GM04504 (cell line): ENCODE data around the gene GRN.
A peak's percentile ranks its signal among the peaks of the same experiment; 100 is the strongest.

Experiments
- DNase-seq: peaks from one replicate; pipeline ENCODE4 v3.0.0-alpha.2; 2012; ENCODE audit warnings: low read depth

GRN gene

DNA sequence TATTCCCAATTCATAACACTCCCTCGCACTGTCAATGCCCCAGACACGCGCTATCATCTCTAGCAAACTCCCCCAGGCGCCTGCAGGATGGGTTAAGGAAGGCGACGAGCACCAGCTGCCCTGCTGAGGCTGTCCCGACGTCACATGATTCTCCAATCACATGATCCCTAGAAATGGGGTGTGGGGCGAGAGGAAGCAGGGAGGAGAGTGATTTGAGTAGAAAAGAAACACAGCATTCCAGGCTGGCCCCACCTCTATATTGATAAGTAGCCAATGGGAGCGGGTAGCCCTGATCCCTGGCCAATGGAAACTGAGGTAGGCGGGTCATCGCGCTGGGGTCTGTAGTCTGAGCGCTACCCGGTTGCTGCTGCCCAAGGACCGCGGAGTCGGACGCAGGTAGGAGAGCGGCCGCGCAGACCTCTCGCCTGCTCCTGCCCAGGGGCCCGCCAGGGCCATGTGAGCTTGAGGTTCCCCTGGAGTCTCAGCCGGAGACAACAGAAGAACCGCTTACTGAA lies at the start of gene GRN:
TSS of gene GRN (plus strand) at position 364 of the 515 bp plus-strand sequence. CDS start 3,863 bp downstream, outside the sequence.
- DNase-seq: peak; percentile 98

DNA sequence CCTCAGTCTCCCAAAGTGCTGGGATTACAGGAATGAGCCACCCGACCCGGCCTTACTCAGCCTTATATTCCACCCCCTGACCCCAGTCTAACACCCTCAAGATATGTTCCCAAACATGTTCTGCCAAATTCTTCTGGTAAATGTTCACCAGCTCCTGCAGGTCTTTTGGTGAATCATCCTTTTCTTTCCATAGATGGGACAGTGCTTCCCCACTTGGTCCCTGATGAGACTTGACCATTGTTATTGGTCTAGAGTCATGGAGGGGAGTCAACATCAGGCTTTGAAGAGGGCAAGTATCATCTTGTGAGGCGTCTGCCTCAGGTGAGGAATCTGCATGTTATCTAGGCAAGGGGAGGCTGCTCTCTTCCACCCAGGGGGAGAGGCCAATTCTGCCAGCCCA lies 47.1 kb upstream of the GRN start:
- no peak for DNase-seq

DNA sequence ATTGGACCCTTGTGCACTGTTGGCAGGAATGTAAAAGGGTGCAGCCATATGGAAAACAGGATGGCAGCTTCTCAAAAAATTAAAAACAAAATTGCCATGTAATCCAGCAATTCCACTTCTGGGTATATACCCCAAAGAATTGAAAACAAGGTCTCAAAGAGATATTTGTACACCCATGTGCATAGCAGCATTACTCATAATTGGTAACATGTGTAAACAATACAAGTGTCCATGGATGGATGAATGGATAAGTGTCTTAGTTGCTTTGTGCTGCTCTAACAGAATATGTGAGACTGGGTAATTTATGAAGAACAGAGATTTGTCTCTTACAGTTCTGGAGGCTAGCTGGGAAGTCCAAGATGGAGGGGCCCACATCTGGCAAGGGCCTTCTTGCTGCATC lies 40.5 kb upstream of the GRN start:
- DNase-seq: no peak

DNA sequence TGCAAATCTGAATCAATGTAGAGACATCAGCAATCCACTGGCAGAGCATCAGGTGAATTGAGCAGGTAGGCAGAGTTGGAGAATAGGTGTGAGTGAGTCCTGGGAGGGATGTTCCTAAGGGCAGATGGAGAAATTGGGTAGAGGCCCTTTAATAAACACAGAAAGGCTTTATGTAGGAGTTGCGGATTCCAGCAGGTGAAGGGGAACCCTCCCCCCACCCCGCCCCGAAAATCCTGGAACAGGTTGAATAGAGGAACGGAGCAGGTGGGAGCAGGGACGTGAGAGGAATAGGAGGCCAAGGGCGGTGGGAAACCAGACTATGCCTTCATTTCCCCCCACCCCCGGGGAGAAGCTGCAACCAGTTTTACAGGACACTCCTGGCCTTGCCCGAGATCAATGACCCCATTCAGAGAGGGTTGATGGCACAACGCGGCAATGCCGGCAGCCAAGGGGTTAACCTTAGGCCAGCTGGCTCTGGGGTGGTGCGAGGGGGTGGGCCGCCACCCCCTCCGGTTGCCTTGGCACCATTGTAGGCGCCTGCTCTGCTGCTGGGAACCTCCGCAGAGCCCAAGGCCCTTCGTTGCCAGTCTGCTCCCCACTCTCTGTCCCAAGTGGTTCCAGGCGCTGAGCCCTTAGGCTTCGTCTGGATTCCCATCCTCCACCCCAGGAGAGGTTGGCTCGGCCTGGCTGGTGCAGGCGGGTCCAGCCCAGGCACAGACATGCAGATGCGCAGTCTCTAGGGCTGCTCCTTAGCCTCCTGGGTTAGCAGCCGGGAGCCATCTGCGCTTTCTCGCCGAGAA lies 37.5 kb upstream of the GRN start:
- DNase-seq: no peak

DNA sequence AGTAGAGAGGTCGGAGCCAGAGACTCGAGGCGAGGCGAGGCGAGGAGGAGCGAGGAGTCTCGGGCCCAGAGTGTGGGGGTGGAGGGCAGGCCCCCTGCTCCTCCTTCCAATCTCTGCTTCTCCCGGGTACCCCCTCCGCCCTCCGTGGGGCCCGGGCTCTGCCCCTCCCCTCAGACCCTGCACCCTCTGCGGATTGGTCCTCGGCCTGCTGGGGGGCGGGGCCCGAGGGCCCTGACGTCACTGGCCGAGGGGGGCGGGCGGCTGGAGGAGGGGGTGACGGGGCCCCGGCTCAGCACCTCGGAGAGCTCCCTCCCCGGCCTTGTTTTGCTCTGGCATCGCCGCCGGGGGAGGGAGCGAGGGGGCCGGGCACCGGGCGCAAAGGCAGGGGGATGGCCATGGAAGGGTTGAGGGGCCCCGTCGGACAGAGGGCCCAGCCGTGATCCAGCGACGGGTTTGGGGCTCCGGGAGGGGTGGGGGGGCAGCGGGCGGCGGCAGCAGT lies 36.7 kb upstream of the GRN start, which contains the start of gene RUNDC3A:
TSS of gene RUNDC3A (plus strand) at position 282 of the 499 bp plus-strand sequence. CDS start 232 bp downstream, outside the sequence.
- no peak for DNase-seq

DNA sequence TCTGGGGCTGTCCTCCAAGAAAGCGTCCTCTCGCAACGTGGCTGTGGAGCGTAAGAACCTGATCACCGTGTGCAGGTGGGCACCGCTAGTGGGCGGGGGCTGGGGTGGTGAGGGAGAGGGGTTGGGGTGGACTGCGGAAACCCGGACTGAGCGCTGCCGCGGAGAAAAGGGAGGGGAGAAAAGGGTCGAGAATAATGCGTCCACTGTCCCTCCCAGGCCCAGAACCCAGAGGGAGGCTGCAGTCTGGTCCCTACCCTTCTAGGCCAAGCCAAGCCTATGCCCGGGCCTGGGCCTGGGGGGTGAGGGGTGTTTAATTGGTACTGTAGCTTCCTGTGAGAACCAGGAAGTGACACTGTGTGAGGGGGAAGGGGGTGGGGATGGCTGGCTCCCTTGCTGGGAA lies 36.2 kb upstream of the GRN start:
- DNase-seq: no peak

DNA sequence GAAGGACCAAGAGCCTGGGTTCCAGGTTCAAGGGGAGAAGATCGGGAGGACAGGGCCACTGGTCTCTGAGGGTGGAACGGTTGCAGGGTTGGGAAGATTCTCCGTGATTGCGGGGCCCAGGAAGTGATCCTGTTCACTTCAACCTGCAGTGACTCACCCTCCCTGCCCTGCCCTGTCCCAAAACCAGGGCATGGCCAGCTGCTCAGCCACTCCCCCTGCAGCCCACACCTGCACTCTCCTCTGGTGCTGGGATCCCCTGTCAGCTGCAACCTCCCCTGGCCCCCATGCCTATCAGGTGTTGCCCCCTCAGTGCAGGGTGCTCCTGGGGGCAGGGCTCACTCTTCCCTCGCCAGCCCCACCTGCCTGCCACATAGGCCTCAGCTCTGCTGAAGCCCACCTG lies 35.6 kb upstream of the GRN start:
- no peak for DNase-seq

DNA sequence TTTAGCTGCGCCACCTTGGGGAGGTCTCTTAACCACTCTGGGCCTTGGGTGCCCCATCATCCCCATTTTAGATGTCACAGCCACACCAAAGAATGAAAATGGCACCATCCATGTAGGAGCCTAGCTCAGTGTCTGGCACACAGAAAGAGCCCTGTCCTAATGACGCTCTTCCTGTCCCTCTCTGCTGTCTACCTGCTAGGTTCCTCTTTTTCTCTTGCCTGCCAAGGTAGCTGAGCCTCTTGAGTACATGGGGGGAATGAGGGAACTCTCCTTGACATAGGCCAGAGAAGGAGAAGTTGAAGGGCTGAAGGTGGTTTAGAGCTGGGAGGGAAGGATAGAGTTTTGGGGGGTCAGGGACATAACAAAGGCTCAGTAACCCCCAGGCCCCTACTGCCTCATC lies 34.9 kb upstream of the GRN start:
- no peak for DNase-seq

DNA sequence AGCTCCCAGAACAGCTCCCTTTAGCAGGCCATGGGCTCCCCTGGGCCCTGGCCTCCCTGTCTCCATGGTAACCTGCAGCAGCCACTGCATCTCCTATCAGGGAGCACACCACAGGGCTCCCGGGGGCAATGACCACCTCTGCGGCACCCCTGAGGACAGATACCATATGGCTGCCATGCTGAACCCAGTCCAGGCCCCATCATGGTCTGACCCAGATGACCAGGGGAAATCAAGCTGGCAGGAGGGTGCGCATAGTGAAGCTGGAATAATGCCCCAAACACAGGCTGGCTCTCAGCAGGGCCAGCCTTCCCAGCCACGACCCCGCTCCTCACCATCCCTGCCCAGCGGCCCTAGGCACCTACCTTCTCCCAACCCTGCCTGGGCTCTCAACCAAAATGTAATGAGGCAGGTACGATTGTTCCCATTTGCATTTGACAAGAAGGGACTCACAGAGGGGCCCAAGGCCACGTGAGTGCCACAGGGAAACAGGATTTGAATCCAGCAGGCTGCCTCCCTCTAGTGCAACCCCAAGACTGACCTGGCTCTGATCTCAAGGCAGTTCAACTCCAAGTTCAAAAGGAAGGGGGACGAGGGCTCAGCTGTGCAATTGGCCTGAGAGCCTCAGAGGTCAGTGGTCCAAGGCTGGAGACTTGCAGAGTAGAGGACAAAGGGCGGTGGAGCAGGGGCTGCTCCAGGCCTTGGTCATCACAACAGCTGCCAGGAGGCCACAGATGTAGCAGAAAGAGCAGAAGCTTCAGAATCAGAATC lies 34.3 kb upstream of the GRN start:
- DNase-seq: no peak

DNA sequence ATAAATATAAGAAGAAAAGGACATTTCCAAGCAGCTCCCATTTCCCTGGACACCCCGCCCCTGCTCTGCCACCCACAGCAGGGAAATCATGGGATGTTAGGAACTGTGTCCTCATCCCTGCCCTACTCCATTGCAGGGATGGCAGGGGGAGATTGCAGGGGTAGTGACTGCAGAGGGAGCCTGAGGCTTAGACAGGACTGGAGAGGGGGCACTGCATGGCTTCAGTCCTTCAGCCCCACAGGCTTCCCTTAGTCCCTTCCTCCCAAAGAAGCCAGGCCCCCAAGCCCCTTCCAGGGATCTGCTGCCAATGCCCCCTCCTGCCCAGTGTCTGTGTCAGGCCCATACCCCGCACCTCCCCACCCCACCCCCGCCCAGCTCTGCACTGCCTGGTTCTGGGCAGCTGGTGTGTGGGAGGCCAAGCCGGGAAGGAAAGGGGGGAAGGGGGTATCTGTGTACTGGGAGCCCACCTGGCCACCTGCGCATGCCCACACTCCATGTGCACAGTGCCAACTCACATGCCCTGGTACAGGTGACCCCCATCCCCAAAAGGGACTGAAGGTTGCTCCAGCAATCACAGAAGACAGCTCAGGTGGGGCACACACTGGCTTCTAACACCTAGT lies 33.4 kb upstream of the GRN start:
- no peak for DNase-seq

DNA sequence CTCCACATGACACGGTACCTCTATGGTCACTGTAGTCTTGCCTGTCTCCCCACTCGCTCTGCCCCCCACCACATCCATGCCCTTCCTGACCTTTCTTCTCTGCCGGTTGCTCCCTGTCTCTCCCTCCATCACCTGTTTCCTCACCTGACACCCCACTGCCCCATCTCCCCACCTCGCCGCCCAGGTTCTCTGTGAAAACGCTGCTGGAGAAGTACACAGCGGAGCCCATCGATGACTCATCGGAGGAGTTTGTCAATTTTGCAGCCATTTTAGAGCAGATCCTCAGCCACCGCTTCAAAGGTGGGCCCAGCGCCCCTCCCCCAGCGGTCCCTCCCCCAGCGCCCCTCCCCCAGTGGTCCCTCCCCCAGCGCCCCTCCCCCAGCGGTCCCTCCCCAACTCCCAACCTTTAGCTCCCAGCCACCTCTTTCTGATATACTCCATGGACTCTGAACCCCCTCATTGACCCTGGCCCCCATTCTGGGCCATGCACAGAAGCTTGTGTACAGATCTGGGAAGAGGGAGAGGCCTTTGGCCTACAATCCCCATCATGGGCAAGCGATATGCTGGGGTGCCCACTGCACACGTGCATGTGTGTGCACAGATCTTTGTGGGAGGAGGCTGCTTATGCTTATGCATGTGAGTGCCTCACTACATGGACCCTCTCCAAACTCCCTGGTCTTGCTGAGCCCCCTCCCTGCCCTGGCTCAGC lies 32.6 kb upstream of the GRN start:
- no peak for DNase-seq

DNA sequence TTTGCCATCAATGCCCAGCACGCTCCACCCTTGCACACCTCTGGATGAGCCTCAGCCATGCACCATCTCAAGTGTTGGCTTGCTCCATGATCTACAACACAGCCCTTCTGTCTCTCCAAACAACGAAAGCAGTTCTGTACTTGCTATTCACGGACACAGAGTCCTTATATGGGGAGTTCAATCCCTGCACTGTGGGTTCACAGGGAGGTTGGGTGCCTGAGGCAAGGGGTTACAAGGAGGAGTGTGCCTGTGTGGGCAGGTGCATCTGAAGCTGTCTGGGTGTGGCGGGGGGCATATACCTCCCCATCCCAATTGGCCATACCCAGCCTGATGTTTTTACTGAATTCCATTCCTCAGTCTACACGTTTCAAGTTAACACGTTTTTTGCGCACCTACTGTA lies 31.1 kb upstream of the GRN start:
- DNase-seq: no peak

DNA sequence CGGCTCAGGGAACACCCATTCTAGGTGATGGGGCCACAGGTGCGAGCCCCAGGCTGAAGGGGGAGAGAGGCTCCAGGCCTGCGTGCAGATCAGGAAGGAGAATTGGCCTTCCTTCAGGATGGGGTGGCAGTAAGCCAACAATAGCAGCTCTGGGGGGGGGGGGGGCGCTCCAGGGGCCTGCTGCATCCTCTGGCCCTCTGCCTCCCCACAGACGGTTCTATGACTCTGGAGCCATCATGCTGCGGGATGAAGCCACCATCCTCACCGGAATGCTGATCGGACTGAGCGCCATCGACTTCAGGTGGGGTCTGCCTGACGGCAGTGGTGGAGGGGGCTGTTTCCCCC lies 30.6 kb upstream of the GRN start:
- no peak for DNase-seq

DNA sequence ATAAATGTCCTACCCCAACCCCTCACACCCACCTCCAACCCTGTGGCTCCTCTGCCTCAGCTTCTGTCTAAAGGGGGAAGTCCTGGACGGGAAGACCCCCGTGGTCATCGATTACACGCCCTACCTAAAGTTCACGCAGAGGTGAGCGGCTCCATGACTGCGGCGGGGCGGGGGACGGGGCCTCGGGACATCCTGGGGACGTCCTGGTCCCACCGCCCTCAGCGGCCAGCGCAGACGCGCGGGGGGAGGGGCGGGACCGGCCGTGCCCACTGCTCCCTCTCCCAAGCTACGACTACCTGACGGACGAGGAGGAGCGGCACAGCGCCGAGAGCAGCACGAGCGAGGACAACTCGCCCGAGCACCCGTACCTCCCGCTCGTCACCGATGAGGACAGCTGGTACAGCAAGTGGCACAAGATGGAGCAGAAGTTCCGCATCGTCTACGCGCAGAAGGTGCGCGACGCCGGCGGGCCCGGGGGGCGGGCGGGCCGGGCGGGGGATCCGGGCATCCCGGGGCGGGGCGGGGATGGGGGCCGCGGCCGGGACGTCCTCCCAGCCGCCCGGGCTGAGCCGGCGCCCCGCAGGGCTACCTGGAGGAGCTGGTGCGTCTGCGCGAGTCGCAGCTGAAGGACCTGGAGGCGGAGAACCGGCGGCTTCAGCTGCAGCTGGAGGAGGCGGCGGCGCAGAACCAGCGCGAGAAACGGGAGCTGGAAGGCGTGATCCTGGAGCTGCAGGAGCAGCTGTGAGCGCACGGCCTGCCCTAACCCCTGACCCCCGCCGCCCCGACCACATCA lies 30.0 kb upstream of the GRN start:
- no peak for DNase-seq

DNA sequence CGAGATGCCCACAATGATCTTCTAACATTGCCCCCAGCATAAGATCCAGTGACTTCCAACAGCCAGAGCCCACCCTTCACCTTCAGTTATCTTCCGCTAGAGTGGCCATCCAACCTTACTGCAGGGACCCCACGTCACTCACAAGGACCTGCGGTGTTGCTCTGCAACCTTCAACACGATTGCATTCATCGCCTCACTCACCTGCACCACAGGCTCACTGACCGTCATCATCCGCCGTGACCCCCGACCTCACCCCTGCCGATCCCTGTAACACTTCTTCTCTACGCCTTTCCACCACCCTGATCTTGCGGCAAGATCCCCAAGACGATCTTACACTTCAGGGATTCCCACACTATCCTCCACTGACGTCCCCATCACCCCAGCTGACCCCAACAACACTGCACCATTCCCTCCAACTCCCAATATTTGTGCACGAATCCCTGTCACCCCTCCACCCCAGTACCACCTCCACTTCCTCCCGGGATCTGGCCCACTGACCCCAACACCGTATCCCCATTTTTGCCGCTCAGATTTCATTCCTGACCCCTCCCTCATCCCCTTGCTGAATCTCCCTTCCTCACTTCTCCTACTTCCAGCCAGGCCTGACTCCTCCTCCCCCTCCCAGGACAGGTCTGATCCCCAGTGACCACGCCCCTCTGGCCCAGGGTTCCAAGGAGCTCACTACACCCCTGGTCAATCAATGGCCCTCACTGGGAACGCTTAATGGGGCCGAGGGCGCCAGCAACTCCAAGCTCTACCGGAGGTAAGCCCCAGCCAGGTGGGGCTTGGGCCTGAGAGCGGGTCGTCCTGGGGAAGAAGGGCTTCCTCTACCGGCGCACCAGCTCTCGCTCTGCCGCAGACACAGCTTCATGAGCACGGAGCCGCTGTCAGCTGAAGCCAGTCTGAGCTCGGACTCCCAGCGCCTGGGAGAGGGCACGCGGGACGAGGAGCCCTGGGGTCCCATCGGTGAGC lies 29.1 kb upstream of the GRN start:
- DNase-seq: no peak

DNA sequence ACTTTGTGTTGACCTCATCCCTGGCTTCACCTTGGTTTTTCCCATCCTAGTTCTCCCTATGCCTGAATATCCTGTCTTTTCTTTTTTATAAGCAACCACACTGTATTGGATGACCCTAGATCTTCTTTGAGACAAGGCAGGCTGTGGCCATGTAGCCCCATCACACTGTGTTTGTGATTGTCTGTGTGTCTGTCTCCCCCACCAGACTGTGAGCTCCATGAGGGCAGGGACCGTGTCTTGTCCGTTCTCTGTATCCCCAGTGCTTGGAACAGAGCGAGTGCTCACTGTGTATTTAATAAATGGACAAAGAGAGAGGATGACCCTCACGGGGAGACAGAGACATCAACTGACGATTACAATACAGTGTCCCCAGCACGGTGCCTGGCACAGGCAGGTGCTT lies 27.6 kb upstream of the GRN start:
- no peak for DNase-seq

DNA sequence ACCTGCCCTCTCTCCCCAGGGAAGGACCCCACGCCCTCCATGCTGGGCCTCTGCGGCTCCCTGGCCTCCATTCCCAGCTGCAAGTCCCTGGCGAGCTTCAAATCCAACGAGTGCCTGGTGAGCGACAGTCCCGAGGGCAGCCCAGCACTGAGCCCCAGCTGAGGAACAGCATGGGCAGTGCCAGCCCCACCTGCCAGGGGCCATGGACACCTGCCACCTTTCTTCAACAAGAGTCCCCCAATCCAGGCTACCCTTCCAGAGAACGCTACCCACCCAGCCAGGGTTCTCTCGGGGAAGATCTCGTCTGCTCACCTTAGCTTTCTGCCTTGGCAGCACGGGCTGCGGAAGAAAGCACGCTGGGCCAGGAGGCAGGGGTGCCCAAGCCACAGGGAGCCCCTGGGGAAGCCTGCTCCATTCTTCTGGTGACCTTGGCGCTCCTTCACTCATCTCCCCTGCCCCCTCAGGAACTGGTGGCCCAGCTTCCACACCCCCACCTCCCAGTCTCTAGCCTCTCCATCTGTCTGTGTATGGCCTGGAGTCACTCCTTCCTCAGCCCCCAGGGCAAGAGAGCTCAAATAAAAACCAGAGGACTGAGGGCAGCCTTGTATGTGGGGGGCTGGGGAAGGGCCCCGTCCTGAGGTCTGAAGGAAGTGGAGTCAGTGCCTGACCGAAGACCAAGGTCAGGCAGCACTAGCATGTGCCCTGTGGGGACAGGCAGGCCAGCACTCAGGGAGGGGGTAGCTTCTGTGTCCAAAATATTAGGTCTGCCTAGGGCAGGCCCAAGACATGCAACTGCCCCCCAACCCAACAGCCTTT lies 26.8 kb upstream of the GRN start:
- no peak for DNase-seq

DNA sequence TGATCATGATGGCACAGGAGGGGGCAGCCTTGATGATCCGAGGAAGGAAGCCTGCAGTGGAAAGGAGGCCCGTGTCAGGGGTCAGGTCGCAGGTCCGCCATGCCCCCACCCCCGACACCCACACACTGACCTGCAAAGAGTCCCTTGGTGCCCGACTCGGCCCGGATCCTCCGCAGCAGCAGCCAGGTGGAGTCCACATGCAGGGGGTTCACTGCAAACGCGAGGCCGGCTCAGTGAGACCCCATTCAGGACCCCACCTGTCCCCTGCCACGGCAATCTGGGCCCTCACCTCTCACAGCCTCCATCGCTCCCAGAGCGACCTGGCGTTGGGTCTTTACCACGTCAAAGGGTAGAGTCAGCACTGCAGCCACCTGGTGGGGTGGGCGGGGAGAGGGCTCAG lies 25.0 kb upstream of the GRN start:
- DNase-seq: no peak
